Measurements from ENCODE around the gene MCRIP2.
"Not testable (repeated sequence)": the region's sequence is repeated elsewhere in the genome, so short reads cannot be mapped to it uniquely, and the experiment has no call there.

MCRIP2 gene

GRCh38 chr16:595942-596735 is 45.5 kb upstream of the MCRIP2 start:
- H3K4me3 ChIP-seq (replicated peaks; ENCODE audit: insufficient read depth, low read length): no peak overlapping the region
- H3K27ac ChIP-seq (replicated peaks): peak overlapping the region; percentile 25
- peak; percentile 22; the same call in 1 of the 2 replicates for TF ChIP-seq POLR2AphosphoS5 (IDR thresholded peaks at IDR 0.05; ENCODE audit: low read depth)
- no peak for TF ChIP-seq SPI1 (IDR thresholded peaks at IDR 0.05; ENCODE audit: borderline replicate concordance, low read depth)
- no peaks in the 10 kb centered on the region for H3K27me3 ChIP-seq (ENCODE audit: insufficient read depth, poor library complexity, severe bottlenecking)
- peak in 1 of 2 experiments; percentile 45 for DNase-seq (ENCODE audit: low read depth in 1 of 2, low spot score in 1 of 2)

- DNase-seq (ENCODE audit: low read depth in 1 of 2, low spot score in 1 of 2): no peak
- TF ChIP-seq POLR2AphosphoS5 (IDR thresholded peaks at IDR 0.05; ENCODE audit: low read depth) (no peak), SPI1 (IDR thresholded peaks at IDR 0.05; ENCODE audit: borderline replicate concordance, low read depth) (no peak), GABPA (IDR thresholded peaks at IDR 0.05; ENCODE audit: low read depth) (no peak)
- H3K27ac ChIP-seq (replicated peaks): no peak overlapping the region
- H3K27me3 ChIP-seq (ENCODE audit: insufficient read depth, poor library complexity, severe bottlenecking): no peaks in the 10 kb centered on the region
- no peak overlapping the region for H3K4me3 ChIP-seq (replicated peaks; ENCODE audit: insufficient read depth, low read length)
Observed at GRCh38 chr16:596736-597060, 44.9 kb upstream of the MCRIP2 start.

GRCh38 chr16:597655-598054 is 44.0 kb upstream of the MCRIP2 start:
- not testable (repeated sequence) for DNase-seq (ENCODE audit: low read depth in 1 of 2, low spot score in 1 of 2); H3K4me3 ChIP-seq (replicated peaks; ENCODE audit: insufficient read depth, low read length); H3K27me3 ChIP-seq (ENCODE audit: insufficient read depth, poor library complexity, severe bottlenecking); H3K27ac ChIP-seq (replicated peaks)

- TF ChIP-seq POLR2AphosphoS5 (IDR thresholded peaks at IDR 0.05; ENCODE audit: low read depth): no peak
- TF ChIP-seq CTCF (IDR thresholded peaks at IDR 0.05; ENCODE audit: insufficient read depth, low read length): no peak
- no peak for TF ChIP-seq GABPA (IDR thresholded peaks at IDR 0.05; ENCODE audit: low read depth)
- TF ChIP-seq SPI1 (IDR thresholded peaks at IDR 0.05; ENCODE audit: borderline replicate concordance, low read depth): no peak
- TF ChIP-seq REST (IDR thresholded peaks at IDR 0.05; ENCODE audit: insufficient replicate concordance, low read depth): no peak
- no peak for DNase-seq (ENCODE audit: low read depth in 1 of 2, low spot score in 1 of 2)
- no peaks in the 10 kb centered on the region for H3K27me3 ChIP-seq (ENCODE audit: insufficient read depth, poor library complexity, severe bottlenecking)
- no peak overlapping the region for H3K27ac ChIP-seq (replicated peaks)
- H3K4me3 ChIP-seq (replicated peaks; ENCODE audit: insufficient read depth, low read length): no peak overlapping the region
Observed at GRCh38 chr16:598823-599739, 42.5 kb upstream of the MCRIP2 start.

GRCh38 chr16:600781-601180 is 40.8 kb upstream of the MCRIP2 start:
- no peak for TF ChIP-seq POLR2AphosphoS5 (IDR thresholded peaks at IDR 0.05; ENCODE audit: low read depth)
- peak; percentile 14 for TF ChIP-seq CTCF (IDR thresholded peaks at IDR 0.05; ENCODE audit: insufficient read depth, low read length)
- DNase-seq (ENCODE audit: low read depth in 1 of 2, low spot score in 1 of 2): peak in 1 of 2 experiments; percentile 39
- H3K27ac ChIP-seq (replicated peaks): no peak overlapping the region
- no peak overlapping the region for H3K4me3 ChIP-seq (replicated peaks; ENCODE audit: insufficient read depth, low read length)
- no peaks in the 10 kb centered on the region for H3K27me3 ChIP-seq (ENCODE audit: insufficient read depth, poor library complexity, severe bottlenecking)

GRCh38 chr16:603933-604332 is 37.7 kb upstream of the MCRIP2 start:
- no peak overlapping the region for H3K4me3 ChIP-seq (replicated peaks; ENCODE audit: insufficient read depth, low read length)
- no peak overlapping the region for H3K27ac ChIP-seq (replicated peaks)

More at GRCh38 chr16:603933-604332, 37.7 kb upstream of the MCRIP2 start:
- TF ChIP-seq GABPA (IDR thresholded peaks at IDR 0.05; ENCODE audit: low read depth) (no peak), POLR2AphosphoS5 (IDR thresholded peaks at IDR 0.05; ENCODE audit: low read depth) (no peak), SPI1 (IDR thresholded peaks at IDR 0.05; ENCODE audit: borderline replicate concordance, low read depth) (no peak), CTCF (IDR thresholded peaks at IDR 0.05; ENCODE audit: insufficient read depth, low read length) (no peak), REST (IDR thresholded peaks at IDR 0.05; ENCODE audit: insufficient replicate concordance, low read depth) (no peak)
- H3K27me3 ChIP-seq (ENCODE audit: insufficient read depth, poor library complexity, severe bottlenecking): no peaks in the 10 kb centered on the region
- DNase-seq (ENCODE audit: low read depth in 1 of 2, low spot score in 1 of 2): no peak

All from HL-60 (cell line).